ENCODE data around the gene ACBD6. TPM values are rescaled to one million over a fixed set of nuclear protein-coding genes. Genes with fewer than 3 reads are reported as not detected.

ACBD6 gene
- total RNA-seq, 1 experiment from 2014 or later: 63.7 TPM

DNA sequence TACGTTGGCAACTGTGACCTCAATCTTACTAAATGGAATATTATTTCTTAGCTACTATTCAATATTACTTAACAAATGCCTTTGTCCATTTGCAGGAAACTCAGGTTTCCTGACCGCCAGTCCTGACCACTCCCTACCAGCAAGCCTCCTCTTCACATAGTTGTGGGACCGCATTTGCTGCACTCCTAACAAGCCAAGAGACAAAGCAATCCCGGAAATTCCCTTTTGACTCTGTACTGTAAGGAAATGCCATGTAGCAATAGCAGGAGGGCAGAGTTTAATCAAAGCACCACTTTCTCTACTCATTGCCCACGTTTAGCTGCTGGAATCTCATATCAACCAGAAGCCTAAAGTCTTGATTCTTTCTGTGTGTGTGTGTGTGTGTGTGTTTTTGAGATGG is 28.1 kb upstream of the ACBD6 start:
- POLR2A ChIA-PET (ENCODE audit: low non-redundant PET): no interaction called here

DNA sequence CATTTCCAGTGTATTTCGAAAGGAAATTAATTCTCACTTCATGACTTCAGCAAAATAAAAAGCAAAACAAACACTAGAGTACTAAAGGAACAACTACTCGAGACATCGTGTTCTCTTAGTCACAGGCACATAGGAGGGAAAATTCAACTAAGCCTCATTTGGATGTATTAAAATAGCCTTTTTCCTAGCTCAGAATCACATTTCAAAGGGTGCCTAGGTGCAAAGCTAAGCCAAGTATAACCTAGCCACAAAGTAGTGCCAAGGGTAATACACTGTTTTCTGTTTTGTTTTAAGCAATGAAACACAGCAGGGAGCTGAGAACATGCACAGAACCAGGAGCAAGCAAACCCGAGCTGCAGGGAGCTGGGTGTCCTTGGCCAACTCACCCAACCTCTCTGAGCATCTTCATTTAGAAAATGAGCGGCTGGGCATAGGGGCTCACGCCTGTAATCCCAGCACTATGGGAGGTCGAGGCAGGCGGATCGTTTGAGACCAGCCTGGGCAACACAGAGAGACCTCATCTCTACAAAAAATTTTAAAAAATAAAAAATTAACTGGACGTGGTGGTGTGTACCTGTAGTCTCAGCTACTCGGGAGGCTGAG is 26.6 kb upstream of the ACBD6 start:
- no peak overlapping the region for H3K27ac ChIP-seq (ENCODE audit: low read depth, low read length, poor library complexity, severe bottlenecking)
- BruUV-seq (replicated peaks): no TSS peak
- TF ChIP-seq EZH2 (IDR thresholded peaks at IDR 0.05; ENCODE audit: borderline replicate concordance, low read depth, low read length, poor library complexity, severe bottlenecking): no peak
- TF ChIP-seq, protein P1, sequence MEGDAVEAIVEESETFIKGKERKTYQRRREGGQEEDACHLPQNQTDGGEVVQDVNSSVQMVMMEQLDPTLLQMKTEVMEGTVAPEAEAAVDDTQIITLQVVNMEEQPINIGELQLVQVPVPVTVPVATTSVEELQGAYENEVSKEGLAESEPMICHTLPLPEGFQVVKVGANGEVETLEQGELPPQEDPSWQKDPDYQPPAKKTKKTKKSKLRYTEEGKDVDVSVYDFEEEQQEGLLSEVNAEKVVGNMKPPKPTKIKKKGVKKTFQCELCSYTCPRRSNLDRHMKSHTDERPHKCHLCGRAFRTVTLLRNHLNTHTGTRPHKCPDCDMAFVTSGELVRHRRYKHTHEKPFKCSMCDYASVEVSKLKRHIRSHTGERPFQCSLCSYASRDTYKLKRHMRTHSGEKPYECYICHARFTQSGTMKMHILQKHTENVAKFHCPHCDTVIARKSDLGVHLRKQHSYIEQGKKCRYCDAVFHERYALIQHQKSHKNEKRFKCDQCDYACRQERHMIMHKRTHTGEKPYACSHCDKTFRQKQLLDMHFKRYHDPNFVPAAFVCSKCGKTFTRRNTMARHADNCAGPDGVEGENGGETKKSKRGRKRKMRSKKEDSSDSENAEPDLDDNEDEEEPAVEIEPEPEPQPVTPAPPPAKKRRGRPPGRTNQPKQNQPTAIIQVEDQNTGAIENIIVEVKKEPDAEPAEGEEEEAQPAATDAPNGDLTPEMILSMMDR (conservative IDR thresholded peaks at IDR 0.05; ENCODE audit: low read depth, low read length): no peak
- ChIA-PET CTCF (no interaction called here), POLR2A (ENCODE audit: low non-redundant PET) (no interaction called here)
- no peak overlapping the region for H3K4me3 ChIP-seq (ENCODE audit: low read depth, low read length, poor library complexity, severe bottlenecking)
- intact Hi-C loops (cut with micrococcal nuclease; ENCODE audit: unreplicated experiment): no loop called here
- H3K4me1 ChIP-seq (ENCODE audit: insufficient read depth, low read length, poor library complexity, severe bottlenecking): no peaks in the 10 kb centered on the region
- DNase-seq (ENCODE audit: low spot score): no peak
- no peaks in the 10 kb centered on the region for H3K27me3 ChIP-seq (replicated peaks; ENCODE audit: insufficient read depth, low read depth, low read length, poor library complexity)
- no peaks in the 10 kb centered on the region for H3K9me3 ChIP-seq (ENCODE audit: low read depth, low read length, poor library complexity, severe bottlenecking)
- no peaks in the 10 kb centered on the region for H3K36me3 ChIP-seq (ENCODE audit: insufficient read depth, low read length, poor library complexity, severe bottlenecking)

More for the DNA sequence above, 28.1 kb upstream of the ACBD6 start:
- intact Hi-C loops (cut with micrococcal nuclease; ENCODE audit: unreplicated experiment): loop anchor here (5.0 kb wide), 2 partner anchors 332 to 612 kb away; no protein-coding TSS in a partner anchor
- H3K4me1 ChIP-seq (ENCODE audit: insufficient read depth, low read length, poor library complexity, severe bottlenecking): no peaks in the 10 kb centered on the region
- peak; percentile 21 for DNase-seq (ENCODE audit: low spot score)
- CTCF ChIA-PET: interaction anchor here (0.6 kb wide), 1 partner anchor 329 kb away, joined by 6 read pairs; no protein-coding TSS in a partner anchor
- no peak overlapping the region for H3K4me3 ChIP-seq (ENCODE audit: low read depth, low read length, poor library complexity, severe bottlenecking)
- H3K36me3 ChIP-seq (ENCODE audit: insufficient read depth, low read length, poor library complexity, severe bottlenecking): no peaks in the 10 kb centered on the region
- no peak for TF ChIP-seq EZH2 (IDR thresholded peaks at IDR 0.05; ENCODE audit: borderline replicate concordance, low read depth, low read length, poor library complexity, severe bottlenecking)
- TF ChIP-seq, protein P1 (conservative IDR thresholded peaks at IDR 0.05; ENCODE audit: low read depth, low read length): no peak
- no peak overlapping the region for H3K27ac ChIP-seq (ENCODE audit: low read depth, low read length, poor library complexity, severe bottlenecking)
- BruUV-seq (replicated peaks): no TSS peak
- no peaks in the 10 kb centered on the region for H3K27me3 ChIP-seq (replicated peaks; ENCODE audit: insufficient read depth, low read depth, low read length, poor library complexity)
- H3K9me3 ChIP-seq (ENCODE audit: low read depth, low read length, poor library complexity, severe bottlenecking): no peaks in the 10 kb centered on the region

DNA sequence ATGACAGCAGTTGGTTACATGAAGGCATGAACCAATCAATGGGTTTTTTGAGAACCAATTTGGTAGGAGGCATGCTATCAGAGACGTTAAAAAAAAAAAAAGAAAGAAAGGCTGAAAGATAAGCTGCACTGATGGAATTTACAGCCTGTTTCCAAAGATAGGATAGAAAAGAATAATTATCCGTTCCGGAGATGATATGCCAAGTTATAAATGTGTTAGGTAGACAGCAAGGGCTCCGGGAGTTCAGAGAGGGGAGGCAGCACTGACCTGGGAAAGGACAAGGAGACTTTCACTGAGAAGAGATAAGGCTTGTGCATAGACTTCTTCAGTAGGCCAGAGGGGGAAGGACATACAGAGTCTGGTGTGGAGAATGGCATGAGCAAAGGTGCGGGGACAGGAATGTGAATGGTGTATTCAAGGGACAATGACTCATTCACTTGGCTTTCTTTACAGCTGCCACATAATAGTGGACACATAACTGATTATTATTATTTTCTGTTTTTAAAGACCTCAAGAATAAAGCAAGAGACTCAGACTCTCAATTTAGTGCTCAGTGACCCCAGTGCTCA is 24.8 kb upstream of the ACBD6 start:
- H3K36me3 ChIP-seq (ENCODE audit: insufficient read depth, low read length, poor library complexity, severe bottlenecking): no peaks in the 10 kb centered on the region
- intact Hi-C loops (cut with micrococcal nuclease; ENCODE audit: unreplicated experiment): no loop called here
- no peak for TF ChIP-seq EZH2 (IDR thresholded peaks at IDR 0.05; ENCODE audit: borderline replicate concordance, low read depth, low read length, poor library complexity, severe bottlenecking)
- TF ChIP-seq, protein P1 (conservative IDR thresholded peaks at IDR 0.05; ENCODE audit: low read depth, low read length): no peak
- H3K27ac ChIP-seq (ENCODE audit: low read depth, low read length, poor library complexity, severe bottlenecking): no peak overlapping the region
- no peak for DNase-seq (ENCODE audit: low spot score)
- ChIA-PET POLR2A (ENCODE audit: low non-redundant PET) (no interaction called here), CTCF (interaction anchor here (0.6 kb wide), 1 partner anchor 393 kb away, joined by 7 read pairs; no protein-coding TSS in a partner anchor)
- no peaks in the 10 kb centered on the region for H3K4me1 ChIP-seq (ENCODE audit: insufficient read depth, low read length, poor library complexity, severe bottlenecking)
- no TSS peak for BruUV-seq (replicated peaks)
- no peak overlapping the region for H3K4me3 ChIP-seq (ENCODE audit: low read depth, low read length, poor library complexity, severe bottlenecking)
- H3K27me3 ChIP-seq (replicated peaks; ENCODE audit: insufficient read depth, low read depth, low read length, poor library complexity): no peaks in the 10 kb centered on the region
- H3K9me3 ChIP-seq (ENCODE audit: low read depth, low read length, poor library complexity, severe bottlenecking): no peaks in the 10 kb centered on the region
